ENCODE data around the gene PABPN1L.

PABPN1L gene

GRCh38 chr16:88835818-88836217, 30.6 kb downstream of the PABPN1L start:
- TF ChIP-seq CTCF (IDR thresholded peaks at IDR 0.05; ENCODE audit: poor library complexity, severe bottlenecking): no peak
- Histone ChIP-seq H3K27ac (ENCODE audit: poor library complexity, severe bottlenecking) (no peak overlapping the region), H3K4me3 (ENCODE audit: severe bottlenecking) (no peak overlapping the region), H3K36me3 (ENCODE audit: low read depth) (peaks cover 7% of the 10 kb centered on the region; the same call in 1 of the 2 replicates), H3K4me1 (ENCODE audit: insufficient read depth, poor library complexity, severe bottlenecking) (peaks cover 6% of the 10 kb centered on the region), H3K27me3 (ENCODE audit: insufficient read depth, poor library complexity, severe bottlenecking) (no peaks in the 10 kb centered on the region), H3K9me3 (ENCODE audit: severe bottlenecking) (no peaks in the 10 kb centered on the region)
- DNase-seq (ENCODE audit: low spot score) (no peak), ATAC-seq (ENCODE audit: low read depth) (no peak)

GRCh38 chr16:88835383-88835782, 31.1 kb downstream of the PABPN1L start:
- H3K36me3 ChIP-seq (ENCODE audit: low read depth): peaks cover 7% of the 10 kb centered on the region; the same call in 1 of the 2 replicates

GRCh38 chr16:88834670-88835069, 31.8 kb downstream of the PABPN1L start:
- ATAC-seq (ENCODE audit: low read depth): no peak
- Histone ChIP-seq H3K36me3 (ENCODE audit: low read depth) (peaks cover 3% of the 10 kb centered on the region; the same call in 1 of the 2 replicates), H3K4me3 (ENCODE audit: severe bottlenecking) (no peak overlapping the region), H3K27ac (ENCODE audit: poor library complexity, severe bottlenecking) (no peak overlapping the region), H3K27me3 (ENCODE audit: insufficient read depth, poor library complexity, severe bottlenecking) (no peaks in the 10 kb centered on the region), H3K4me1 (ENCODE audit: insufficient read depth, poor library complexity, severe bottlenecking) (peaks cover 6% of the 10 kb centered on the region), H3K9me3 (ENCODE audit: severe bottlenecking) (no peaks in the 10 kb centered on the region)
- no peak for TF ChIP-seq CTCF (IDR thresholded peaks at IDR 0.05; ENCODE audit: poor library complexity, severe bottlenecking)
- DNase-seq (ENCODE audit: low spot score): no peak

More at GRCh38 chr16:88835383-88835782, 31.1 kb downstream of the PABPN1L start:
- Histone ChIP-seq H3K27ac (ENCODE audit: poor library complexity, severe bottlenecking) (no peak overlapping the region), H3K9me3 (ENCODE audit: severe bottlenecking) (no peaks in the 10 kb centered on the region), H3K4me1 (ENCODE audit: insufficient read depth, poor library complexity, severe bottlenecking) (peaks cover 6% of the 10 kb centered on the region), H3K4me3 (ENCODE audit: severe bottlenecking) (no peak overlapping the region), H3K27me3 (ENCODE audit: insufficient read depth, poor library complexity, severe bottlenecking) (no peaks in the 10 kb centered on the region)
- no peak for DNase-seq (ENCODE audit: low spot score)
- no peak for TF ChIP-seq CTCF (IDR thresholded peaks at IDR 0.05; ENCODE audit: poor library complexity, severe bottlenecking)
- no peak for ATAC-seq (ENCODE audit: low read depth)

- Histone ChIP-seq H3K36me3 (ENCODE audit: low read depth) (no peaks in the 10 kb centered on the region; the same call in 1 of the 2 replicates), H3K4me1 (ENCODE audit: insufficient read depth, poor library complexity, severe bottlenecking) (peaks cover 6% of the 10 kb centered on the region), H3K27me3 (ENCODE audit: insufficient read depth, poor library complexity, severe bottlenecking) (no peaks in the 10 kb centered on the region), H3K27ac (ENCODE audit: poor library complexity, severe bottlenecking) (no peak overlapping the region), H3K4me3 (ENCODE audit: severe bottlenecking) (no peak overlapping the region), H3K9me3 (ENCODE audit: severe bottlenecking) (no peaks in the 10 kb centered on the region)
- DNase-seq (ENCODE audit: low spot score) (no peak), ATAC-seq (ENCODE audit: low read depth) (no peak)
- no peak for TF ChIP-seq CTCF (IDR thresholded peaks at IDR 0.05; ENCODE audit: poor library complexity, severe bottlenecking)
These were observed 33.4 kb downstream of the PABPN1L start for GRCh38 chr16:88833086-88833485.

GRCh38 chr16:88831838-88832237, 34.6 kb downstream of the PABPN1L start:
- Histone ChIP-seq H3K4me1 (ENCODE audit: insufficient read depth, poor library complexity, severe bottlenecking) (peaks cover 6% of the 10 kb centered on the region), H3K9me3 (ENCODE audit: severe bottlenecking) (no peaks in the 10 kb centered on the region), H3K36me3 (ENCODE audit: low read depth) (no peaks in the 10 kb centered on the region; the same call in 1 of the 2 replicates), H3K27ac (ENCODE audit: poor library complexity, severe bottlenecking) (no peak overlapping the region), H3K27me3 (ENCODE audit: insufficient read depth, poor library complexity, severe bottlenecking) (no peaks in the 10 kb centered on the region), H3K4me3 (ENCODE audit: severe bottlenecking) (no peak overlapping the region)
- peak; percentile 23 for TF ChIP-seq CTCF (IDR thresholded peaks at IDR 0.05; ENCODE audit: poor library complexity, severe bottlenecking)
- DNase-seq (ENCODE audit: low spot score): no peak
- peak; percentile 85 for ATAC-seq (ENCODE audit: low read depth)
